DND-41 (cell line): ENCODE results near the gene DLGAP4.

Source experiments
- EZH2 ChIP-seq: IDR thresholded peaks from 3 replicates; pipeline ENCODE4 v1.6.1; 2012; ENCODE audit warnings: borderline replicate concordance, low read depth, mild to moderate bottlenecking, moderate library complexity, low read length, inconsistent platforms; ENCODE audit not compliant: severe bottlenecking
- TF ChIP-seq, protein P1 (sequence below): IDR thresholded peaks from 2 replicates; pipeline ENCODE4 v1.5.1; 2012; ENCODE audit warnings: borderline replicate concordance, low read length, moderate library complexity, mild to moderate bottlenecking; ENCODE audit not compliant: poor library complexity, severe bottlenecking; ENCODE audit errors: extremely low read depth

DNA sequence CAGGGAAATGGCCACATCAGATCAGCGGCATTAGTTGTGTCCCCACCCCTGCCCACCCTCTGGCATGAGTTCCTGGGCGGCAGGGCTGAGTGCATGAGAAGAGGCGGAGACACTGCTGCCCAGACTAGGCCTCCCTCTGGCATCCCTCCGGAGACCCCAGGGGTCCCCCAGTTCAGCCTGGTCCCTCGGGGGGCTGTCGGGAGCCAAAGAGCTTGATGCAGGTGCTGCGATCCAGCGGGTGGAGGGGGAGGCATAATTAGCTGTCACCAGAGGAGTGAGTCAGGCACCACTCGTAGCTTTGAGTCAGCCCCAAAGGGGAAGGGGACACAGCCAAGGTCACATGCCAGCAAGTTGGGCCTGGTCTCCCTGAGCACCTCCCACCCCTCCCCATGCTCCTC, 34.5 kb downstream of the DLGAP4 start:
- TF ChIP-seq, protein P1, sequence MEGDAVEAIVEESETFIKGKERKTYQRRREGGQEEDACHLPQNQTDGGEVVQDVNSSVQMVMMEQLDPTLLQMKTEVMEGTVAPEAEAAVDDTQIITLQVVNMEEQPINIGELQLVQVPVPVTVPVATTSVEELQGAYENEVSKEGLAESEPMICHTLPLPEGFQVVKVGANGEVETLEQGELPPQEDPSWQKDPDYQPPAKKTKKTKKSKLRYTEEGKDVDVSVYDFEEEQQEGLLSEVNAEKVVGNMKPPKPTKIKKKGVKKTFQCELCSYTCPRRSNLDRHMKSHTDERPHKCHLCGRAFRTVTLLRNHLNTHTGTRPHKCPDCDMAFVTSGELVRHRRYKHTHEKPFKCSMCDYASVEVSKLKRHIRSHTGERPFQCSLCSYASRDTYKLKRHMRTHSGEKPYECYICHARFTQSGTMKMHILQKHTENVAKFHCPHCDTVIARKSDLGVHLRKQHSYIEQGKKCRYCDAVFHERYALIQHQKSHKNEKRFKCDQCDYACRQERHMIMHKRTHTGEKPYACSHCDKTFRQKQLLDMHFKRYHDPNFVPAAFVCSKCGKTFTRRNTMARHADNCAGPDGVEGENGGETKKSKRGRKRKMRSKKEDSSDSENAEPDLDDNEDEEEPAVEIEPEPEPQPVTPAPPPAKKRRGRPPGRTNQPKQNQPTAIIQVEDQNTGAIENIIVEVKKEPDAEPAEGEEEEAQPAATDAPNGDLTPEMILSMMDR = no peak
- no peak for TF ChIP-seq EZH2
